Stomach smooth muscle (tissue), 2 donors: ENCODE results near the gene ALK.
"Not testable (repeated sequence)": the region's sequence is repeated elsewhere in the genome, so short reads cannot be mapped to it uniquely, and the experiment has no call there.

Experiments
- H3K27ac ChIP-seq: one replicate; pipeline ENCODE4 v1.7.0; 2013; ENCODE audit warnings: mild to moderate bottlenecking, low read length, inconsistent platforms
- H3K27me3 ChIP-seq, 2 donors: one replicate each; pipeline ENCODE4 v1.7.0; 2013; ENCODE audit warnings: low read length in 2 of 2; ENCODE audit not compliant: insufficient read depth in 2 of 2, control insufficient read depth in 1 of 2
- H3K36me3 ChIP-seq, 2 donors: one replicate each; pipeline ENCODE4 v1.7.0; 2013; ENCODE audit warnings: low read length in 2 of 2; ENCODE audit not compliant: control insufficient read depth in 2 of 2, insufficient read depth in 2 of 2
- H3K4me1 ChIP-seq: one replicate; pipeline ENCODE4 v1.7.0; 2013; ENCODE audit warnings: low read length; ENCODE audit not compliant: control insufficient read depth, insufficient read depth
- H3K4me3 ChIP-seq, 2 donors: one replicate each; pipeline ENCODE4 v1.7.0; 2013; ENCODE audit warnings: low read length in 2 of 2
- H3K9ac ChIP-seq, 2 donors: one replicate each; pipeline ENCODE4 v1.7.0; 2013; ENCODE audit warnings: low read length in 2 of 2, mild to moderate bottlenecking in 1 of 2
- H3K9me3 ChIP-seq, 2 donors: one replicate each; pipeline ENCODE4 v1.7.0; 2013; ENCODE audit warnings: low read length in 2 of 2; ENCODE audit not compliant: control insufficient read depth in 2 of 2
- donor health status: healthy.
- donor health status: Pancreatic carcinoma.

The ALK gene

DNA sequence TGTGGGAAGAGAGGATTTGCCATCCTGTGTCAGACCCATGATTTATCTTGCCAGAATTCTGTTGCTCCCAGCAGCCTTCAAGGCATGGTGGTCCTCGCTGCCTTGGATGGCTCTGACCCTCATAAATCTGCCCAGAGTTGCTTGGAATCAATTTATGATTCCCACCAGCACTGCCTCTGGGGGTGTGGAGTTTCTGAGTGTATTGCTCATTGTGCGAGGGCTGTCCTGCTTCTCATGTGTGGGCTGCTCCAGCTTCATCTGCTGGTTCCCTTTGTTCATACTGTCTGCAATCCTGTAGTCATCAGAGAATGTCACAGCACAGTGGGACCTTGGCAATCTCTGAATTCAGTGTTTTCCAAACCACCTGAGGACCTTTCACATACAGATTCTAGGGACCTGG, 666.4 kb downstream of the ALK start:
- H3K4me3 ChIP-seq: no peak overlapping the region
- H3K27ac ChIP-seq: no peak overlapping the region
- no peaks in the 10 kb centered on the region for H3K27me3 ChIP-seq
- no peaks in the 10 kb centered on the region for H3K4me1 ChIP-seq
- no peak overlapping the region for H3K9ac ChIP-seq
- no peaks in the 10 kb centered on the region for H3K36me3 ChIP-seq
- no peaks in the 10 kb centered on the region for H3K9me3 ChIP-seq

DNA sequence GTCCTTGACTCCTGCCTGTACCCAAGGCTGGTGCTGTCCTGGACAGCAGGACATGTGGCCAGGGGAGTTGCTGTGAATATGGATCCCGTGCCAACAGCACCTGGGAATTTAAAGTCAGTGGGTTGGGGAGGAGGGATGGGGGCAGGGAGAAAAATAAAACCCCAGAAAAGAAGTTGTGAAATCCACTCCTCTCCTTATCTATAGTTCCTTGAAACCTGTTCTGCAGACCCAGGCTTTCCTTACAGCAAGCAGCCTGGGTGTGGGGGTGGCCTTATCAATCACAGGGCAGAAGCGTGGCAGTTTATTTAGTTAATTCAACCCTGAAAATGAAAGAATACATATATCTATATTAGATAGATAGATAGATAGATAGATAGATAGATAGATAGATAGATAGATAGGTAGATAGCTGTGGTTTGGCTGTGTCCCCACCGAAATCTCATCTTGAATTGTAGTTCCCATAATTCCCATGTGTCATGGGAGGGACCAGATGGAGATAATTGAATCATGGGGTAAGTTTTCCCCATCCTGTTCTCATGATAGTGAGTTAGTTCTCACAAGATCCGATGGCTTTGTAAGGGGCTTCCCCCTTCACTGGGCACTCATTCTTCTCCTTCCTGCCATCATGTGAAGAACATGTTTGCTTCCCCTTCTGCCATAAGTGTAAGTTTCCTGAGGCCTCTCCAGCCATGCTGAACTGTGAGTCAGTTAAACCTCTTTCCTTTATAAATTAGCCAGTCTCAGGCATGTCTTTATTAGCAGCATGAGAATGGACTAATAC, 667.7 kb downstream of the ALK start:
- not testable (repeated sequence) for H3K9ac ChIP-seq, H3K4me1 ChIP-seq, H3K27ac ChIP-seq, H3K4me3 ChIP-seq, H3K27me3 ChIP-seq, H3K9me3 ChIP-seq, H3K36me3 ChIP-seq

DNA sequence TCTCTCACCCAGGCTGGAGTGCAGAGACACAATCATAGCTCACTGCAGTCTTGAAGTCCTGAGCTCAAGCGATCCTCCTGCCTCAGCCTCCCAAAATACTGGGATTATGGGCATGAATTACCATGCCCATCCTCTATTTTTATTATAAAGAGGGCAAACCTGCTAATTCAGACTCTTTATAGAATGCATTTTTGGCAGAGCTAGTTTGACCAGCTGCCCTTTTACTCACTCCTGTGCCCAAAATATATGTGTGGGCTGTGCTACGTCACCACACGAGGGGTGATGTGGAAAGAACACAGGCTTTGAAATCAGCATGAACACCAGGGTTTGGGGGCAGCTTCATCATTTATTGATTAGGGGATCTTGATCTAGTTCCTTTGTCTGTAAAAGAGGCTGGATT, 668.4 kb downstream of the ALK start:
- H3K27me3 ChIP-seq: no peaks in the 10 kb centered on the region

DNA sequence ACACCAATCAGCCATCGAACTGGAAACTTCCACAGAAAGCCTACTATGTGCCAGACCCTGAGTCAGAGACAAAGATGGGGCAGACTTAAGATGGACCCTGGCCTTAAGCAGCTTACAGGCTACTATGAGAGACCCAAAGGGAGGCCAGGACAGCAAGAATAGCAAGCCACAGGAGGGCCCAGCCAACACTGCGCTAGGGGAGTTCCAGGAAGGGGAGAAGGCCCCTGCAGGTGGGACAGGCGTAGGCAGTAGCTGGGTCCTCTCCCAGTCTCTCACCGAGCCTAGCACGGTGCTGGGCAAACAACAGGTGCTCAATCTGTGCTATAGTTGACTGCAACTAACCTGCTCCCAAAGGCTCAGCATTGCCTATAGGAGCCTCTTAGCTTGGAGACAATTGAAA, 670.0 kb downstream of the ALK start:
- H3K27me3 ChIP-seq: no peaks in the 10 kb centered on the region
- no peaks in the 10 kb centered on the region for H3K36me3 ChIP-seq
- H3K4me1 ChIP-seq: no peaks in the 10 kb centered on the region
- H3K27ac ChIP-seq: no peak overlapping the region
- H3K4me3 ChIP-seq: no peak overlapping the region
- no peaks in the 10 kb centered on the region for H3K9me3 ChIP-seq
- no peak overlapping the region for H3K9ac ChIP-seq

More for the DNA sequence above, 668.4 kb downstream of the ALK start:
- Histone ChIP-seq H3K9me3 (no peaks in the 10 kb centered on the region), H3K36me3 (no peaks in the 10 kb centered on the region), H3K9ac (no peak overlapping the region), H3K4me1 (no peaks in the 10 kb centered on the region), H3K27ac (no peak overlapping the region), H3K4me3 (no peak overlapping the region)

DNA sequence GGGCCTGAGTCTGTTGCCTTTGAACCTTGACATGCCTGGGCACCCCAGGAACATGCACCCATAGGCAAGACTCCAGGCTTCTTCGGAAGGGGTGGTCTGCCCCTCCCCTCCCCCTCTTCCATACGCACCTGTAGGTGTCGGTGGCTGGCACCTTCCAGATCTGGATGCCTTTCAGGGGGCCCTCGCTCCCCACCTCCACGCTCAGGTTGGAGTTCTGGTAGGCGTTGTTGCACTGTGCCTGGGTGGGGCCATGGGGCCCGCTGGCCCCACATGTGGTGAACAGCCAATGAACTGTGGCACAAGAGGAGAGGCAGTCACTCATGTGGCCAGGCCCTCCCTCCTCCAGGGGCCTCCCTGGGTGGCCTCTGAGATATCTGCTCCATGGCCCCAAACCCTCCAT, 670.4 kb downstream of the ALK start:
- Histone ChIP-seq H3K9me3 (no peaks in the 10 kb centered on the region), H3K9ac (no peak overlapping the region), H3K27me3 (no peaks in the 10 kb centered on the region), H3K4me1 (no peaks in the 10 kb centered on the region), H3K36me3 (no peaks in the 10 kb centered on the region), H3K4me3 (no peak overlapping the region), H3K27ac (no peak overlapping the region)

DNA sequence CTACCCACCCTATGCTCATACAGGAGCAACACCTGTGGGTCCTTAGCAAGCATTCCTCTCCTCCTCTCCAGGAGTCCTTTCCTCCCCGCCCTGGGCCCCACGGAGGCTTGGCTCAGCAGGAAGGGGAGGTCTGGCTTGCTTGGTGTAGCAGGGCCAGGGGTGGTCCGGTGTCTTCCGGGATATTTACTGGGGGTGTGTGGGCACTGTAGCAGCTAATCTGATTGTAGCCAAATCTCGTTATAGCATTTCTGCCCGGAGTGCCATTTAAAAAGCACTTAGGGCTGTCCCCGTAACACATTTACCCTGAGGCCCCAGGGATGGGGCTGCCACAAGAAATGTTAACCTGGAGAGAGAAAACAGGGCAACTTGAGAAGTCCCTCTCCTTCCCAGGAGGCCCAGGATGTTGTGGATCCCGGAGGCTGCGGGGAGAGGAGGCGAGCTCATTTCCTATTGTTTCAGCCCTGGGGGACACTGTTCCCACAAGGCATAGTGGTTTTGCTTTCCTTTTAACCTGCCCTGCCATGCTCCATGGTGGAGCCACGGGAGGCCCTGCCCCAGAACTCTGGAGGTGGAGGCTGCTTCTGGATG, 671.6 kb downstream of the ALK start:
- no peaks in the 10 kb centered on the region for H3K9me3 ChIP-seq
- H3K27me3 ChIP-seq: no peaks in the 10 kb centered on the region
- H3K4me1 ChIP-seq: no peaks in the 10 kb centered on the region
- no peak overlapping the region for H3K4me3 ChIP-seq
- no peaks in the 10 kb centered on the region for H3K36me3 ChIP-seq
- H3K27ac ChIP-seq: no peak overlapping the region
- no peak overlapping the region for H3K9ac ChIP-seq

DNA sequence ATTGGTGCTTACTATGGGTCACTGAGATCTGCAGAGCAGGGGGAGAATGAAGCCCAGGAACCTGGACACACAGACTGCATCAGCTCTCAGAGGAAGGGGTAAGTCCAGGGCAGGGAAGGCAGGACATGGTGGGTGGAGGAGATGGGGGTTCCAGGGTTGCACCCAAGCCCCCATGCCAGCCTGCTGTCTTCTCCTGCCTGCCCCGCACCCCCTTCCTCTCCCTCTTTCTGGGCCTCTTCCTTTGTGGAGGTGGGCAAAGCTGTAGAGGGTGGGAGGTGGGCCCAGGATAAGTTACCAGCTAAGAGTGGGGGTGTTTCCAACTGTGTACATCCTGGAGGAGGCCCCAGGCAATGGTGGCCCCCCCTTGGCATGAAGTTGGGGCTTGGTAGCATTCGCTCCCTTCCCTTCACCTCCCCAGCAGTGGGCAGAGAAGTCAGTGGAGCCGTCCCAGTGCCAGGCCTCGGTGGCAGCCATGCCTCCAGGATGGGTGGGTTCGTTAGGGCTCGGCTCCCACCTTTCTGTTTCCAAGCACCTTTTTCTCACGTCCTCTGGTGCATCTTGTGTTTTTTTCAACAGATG, 674.0 kb downstream of the ALK start:
- no peak overlapping the region for H3K4me3 ChIP-seq

DNA sequence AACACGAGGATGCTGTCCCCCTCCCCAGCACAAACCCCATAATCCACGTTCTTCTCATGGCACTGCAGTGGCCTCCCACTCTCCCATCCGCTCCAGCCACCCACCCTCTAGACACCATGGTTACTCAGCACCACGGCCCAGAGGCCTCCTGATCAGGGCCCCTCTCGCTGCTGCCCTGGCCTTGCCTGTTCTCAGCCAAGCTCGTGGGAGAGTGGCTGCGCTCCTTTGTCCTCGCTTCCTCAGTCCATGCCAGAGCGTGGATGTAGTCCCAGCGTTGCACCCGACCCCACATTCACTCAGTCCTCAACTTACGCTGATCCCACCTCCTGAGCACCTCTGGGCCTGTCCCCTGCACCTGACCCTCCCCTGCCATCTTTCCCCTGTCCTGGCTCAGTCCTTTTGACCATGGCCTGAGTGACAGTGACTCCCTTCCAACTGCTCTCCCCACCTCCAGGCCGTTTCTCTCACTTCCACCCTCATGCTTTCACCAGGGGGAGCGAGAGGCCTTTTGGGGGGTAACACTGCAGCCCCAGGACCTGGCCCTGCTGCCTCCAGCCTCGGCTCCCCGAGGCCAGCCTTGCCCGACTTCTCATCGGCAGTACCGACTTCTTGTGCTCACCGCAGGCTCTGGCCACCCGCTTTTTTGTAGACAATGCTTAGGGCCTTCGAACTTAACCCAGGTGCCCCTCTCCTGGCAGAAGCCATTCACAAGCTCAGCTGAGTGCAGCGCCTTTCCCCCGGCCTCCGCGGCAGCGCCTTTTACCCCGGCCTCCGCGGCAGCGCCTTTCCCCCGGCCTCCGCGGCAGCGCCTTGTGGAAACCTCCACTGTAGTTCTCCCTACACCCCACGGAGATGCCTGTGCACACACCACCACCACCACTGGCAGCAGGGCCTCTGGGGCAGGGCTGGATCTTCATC, 674.7 kb downstream of the ALK start:
- H3K27me3 ChIP-seq: no peaks in the 10 kb centered on the region
- no peak overlapping the region for H3K4me3 ChIP-seq
- H3K9ac ChIP-seq: no peak overlapping the region
- no peaks in the 10 kb centered on the region for H3K36me3 ChIP-seq
- no peaks in the 10 kb centered on the region for H3K9me3 ChIP-seq
- no peaks in the 10 kb centered on the region for H3K4me1 ChIP-seq
- no peak overlapping the region for H3K27ac ChIP-seq

More for the DNA sequence above, 674.0 kb downstream of the ALK start:
- Histone ChIP-seq H3K4me1 (no peaks in the 10 kb centered on the region), H3K36me3 (no peaks in the 10 kb centered on the region), H3K27me3 (no peaks in the 10 kb centered on the region), H3K9me3 (no peaks in the 10 kb centered on the region), H3K27ac (no peak overlapping the region), H3K9ac (no peak overlapping the region)

DNA sequence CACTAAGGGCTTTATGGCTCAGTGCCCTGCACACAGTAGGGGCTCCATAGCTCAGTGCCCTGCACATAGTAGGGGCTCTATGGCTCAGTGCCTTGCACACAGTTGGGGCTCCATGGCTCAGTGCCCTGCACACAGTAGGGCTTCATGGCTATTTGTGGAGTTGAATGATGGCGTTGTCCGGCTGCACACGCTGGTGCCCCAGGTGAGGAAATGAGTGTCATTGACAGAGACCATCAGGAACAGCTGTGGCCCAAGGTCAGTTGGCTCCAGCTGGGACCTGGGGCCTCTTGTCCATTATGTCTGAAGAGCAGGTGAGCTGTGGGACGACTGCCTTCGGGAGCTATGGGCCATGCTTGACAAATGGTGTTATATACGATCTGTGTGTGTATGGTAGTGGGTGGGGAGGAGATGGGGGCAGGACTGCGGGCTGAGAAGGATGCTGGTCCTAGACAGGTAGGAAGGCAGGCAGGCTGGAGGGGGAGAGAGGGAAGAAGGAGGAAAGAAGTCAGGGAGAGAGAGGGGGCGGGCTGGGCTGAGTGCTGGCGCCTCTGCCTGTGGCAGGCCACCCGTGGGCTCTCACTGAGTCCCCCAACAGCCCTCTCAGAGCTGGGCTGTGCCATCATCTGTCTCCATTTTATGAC, 675.5 kb downstream of the ALK start:
- Histone ChIP-seq H3K27ac (no peak overlapping the region), H3K27me3 (peaks cover 0 to 3% of the 10 kb centered on the region in 2 donors), H3K4me3 (no peak overlapping the region), H3K9me3 (no peaks in the 10 kb centered on the region), H3K36me3 (no peaks in the 10 kb centered on the region), H3K9ac (no peak overlapping the region), H3K4me1 (no peaks in the 10 kb centered on the region)

DNA sequence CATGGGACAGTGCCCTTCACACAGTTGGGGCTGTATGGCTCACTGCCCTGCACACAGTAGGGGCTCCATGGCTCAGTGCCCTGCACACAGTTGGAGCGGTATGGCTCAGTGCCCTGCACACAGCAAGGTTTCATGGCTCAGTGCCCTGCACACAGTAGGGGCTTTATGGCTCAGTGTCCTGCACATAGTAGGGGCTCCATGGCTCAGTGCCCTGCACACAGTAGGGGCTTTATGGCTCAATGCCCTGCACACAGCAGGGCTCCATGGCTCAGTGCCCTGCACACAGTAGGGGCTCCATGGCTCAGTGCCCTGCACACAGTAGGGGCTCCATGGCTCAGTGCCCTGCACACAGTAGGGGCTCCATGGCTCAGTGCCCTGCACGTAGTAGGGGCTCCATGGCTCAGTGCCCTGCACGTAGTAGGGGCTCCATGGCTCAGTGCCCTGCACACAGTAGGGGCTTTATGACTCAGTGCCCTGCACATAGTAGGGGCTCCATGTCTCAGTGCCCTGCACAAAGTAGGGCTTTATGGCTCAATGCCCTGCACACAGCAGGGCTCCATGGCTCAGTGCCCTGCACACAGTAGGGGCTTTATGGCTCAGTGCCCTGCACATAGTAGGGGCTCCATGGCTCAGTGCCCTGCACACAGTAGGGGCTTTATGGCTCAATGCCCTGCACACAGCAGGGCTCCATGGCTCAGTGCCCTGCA, 676.2 kb downstream of the ALK start:
- not testable (repeated sequence) for H3K4me1 ChIP-seq, H3K4me3 ChIP-seq, H3K9ac ChIP-seq, H3K36me3 ChIP-seq, H3K9me3 ChIP-seq, H3K27me3 ChIP-seq, H3K27ac ChIP-seq
